CD4-positive, alpha-beta T cell treated with Interleukin-4 for 4 hours (primary cell): ENCODE measurements around the gene CORO2A.
"Not testable (repeated sequence)": the region's sequence is repeated elsewhere in the genome, so short reads cannot be mapped to it uniquely, and the experiment has no call there.

ENCODE experiments used
- DNase-seq: peaks from one replicate; pipeline ENCODE4 v3.0.0-alpha.2; 2020

Gene CORO2A

GRCh38 chr9:98189412-98189811, 3.0 kb downstream of the CORO2A start:
- no peak for DNase-seq

GRCh38 chr9:98187926-98188325, 4.5 kb downstream of the CORO2A start:
- no peak for DNase-seq

- DNase-seq, result no peak
Observed at GRCh38 chr9:98186236-98186635, 6.2 kb downstream of the CORO2A start.

GRCh38 chr9:98185611-98186171, 6.7 kb downstream of the CORO2A start:
- DNase-seq, result no peak

- DNase-seq, result no peak
Observed at GRCh38 chr9:98185021-98185567, 7.3 kb downstream of the CORO2A start.

- no peak for DNase-seq
Observed at GRCh38 chr9:98184326-98184725, 8.1 kb downstream of the CORO2A start.

- no peak for DNase-seq
Observed at GRCh38 chr9:98182889-98183599, 9.4 kb downstream of the CORO2A start.

GRCh38 chr9:98182069-98182820, 10.2 kb downstream of the CORO2A start:
- DNase-seq, result no peak

- no peak for DNase-seq
Observed at GRCh38 chr9:98181746-98182068, 10.7 kb downstream of the CORO2A start.

- no peak for DNase-seq
Observed at GRCh38 chr9:98180996-98181395, 11.4 kb downstream of the CORO2A start.

GRCh38 chr9:98178874-98179850, 13.3 kb downstream of the CORO2A start:
- DNase-seq, result no peak

GRCh38 chr9:98176391-98177259, 15.8 kb downstream of the CORO2A start:
- DNase-seq, result no peak

GRCh38 chr9:98175762-98176161, 16.7 kb downstream of the CORO2A start:
- no peak for DNase-seq

GRCh38 chr9:98175028-98175569, 17.3 kb downstream of the CORO2A start:
- DNase-seq, result no peak

- not testable (repeated sequence) for DNase-seq
Observed at GRCh38 chr9:98174502-98174918, 17.9 kb downstream of the CORO2A start.

- DNase-seq, result no peak
Observed at GRCh38 chr9:98173181-98173580, 19.3 kb downstream of the CORO2A start.

GRCh38 chr9:98172604-98173003, 19.8 kb downstream of the CORO2A start:
- no peak for DNase-seq

GRCh38 chr9:98171176-98171925, 21.1 kb downstream of the CORO2A start:
- no peak for DNase-seq

GRCh38 chr9:98168941-98169488, 23.4 kb downstream of the CORO2A start:
- peak; percentile 55 for DNase-seq

- no peak for DNase-seq
Observed at GRCh38 chr9:98168153-98168780, 24.2 kb downstream of the CORO2A start.
